Measurements from ENCODE around the gene CPA1. TPM values are rescaled to one million over a fixed set of nuclear protein-coding genes. Genes with fewer than 3 reads are reported as not detected.

The CPA1 gene
- total and polyA plus RNA-seq, 2 of the 13 experiments (the other 11 are each of a cell fraction or from before 2014, with no cell fraction given) = 0.20 to 0.58 TPM

DNA sequence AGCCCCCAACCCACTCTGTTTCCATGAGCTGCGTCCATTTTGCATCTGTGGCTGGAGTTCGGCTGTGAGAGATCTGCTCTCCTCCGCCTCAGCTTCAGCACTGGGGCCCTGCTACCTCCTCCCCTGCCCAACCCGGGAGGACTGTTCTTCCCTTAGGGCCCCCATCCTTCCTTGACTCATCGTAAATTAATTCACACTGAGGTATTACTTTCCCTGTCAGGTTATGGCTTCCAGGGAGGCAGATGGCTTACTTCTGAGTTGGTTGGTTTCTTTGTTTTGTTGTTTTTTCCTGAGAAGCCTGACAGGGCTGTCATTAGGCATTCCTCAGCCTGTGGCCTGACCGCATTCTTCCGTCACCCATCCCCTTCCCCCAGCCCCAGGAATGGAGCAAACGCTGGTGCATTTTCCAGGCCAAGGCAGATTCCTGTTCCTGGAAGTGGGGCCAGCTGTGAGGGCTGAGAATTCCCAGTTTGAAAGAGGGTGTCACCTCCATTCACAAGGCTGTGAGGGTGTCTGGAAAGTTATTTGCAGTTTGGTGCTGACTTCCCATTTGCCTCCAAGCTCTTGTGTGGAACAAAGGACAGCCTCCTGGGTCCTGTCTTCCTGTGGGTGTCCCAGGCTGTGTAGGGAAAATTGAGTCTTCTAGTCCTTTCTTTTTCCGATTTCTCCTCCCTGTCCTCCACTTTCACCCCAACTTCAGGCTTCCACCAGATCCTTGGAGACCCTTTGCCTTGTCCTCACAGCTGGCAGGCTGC, 24.0 kb upstream of the CPA1 start:
- no peaks in the 10 kb centered on the region; the same call in 1 of the 2 replicates for H3K9me3 ChIP-seq (ENCODE audit: low read length)
- no TSS peak for BruUV-seq (replicated peaks)
- ChIA-PET POLR2A (interaction anchor here (1.7 kb wide), 1 partner anchor 13 kb away, joined by 4 read pairs; no protein-coding TSS in a partner anchor), CTCF (ENCODE audit: low intra/inter-chr PET ratio, low total read pairs) (no interaction called here)
- no peak overlapping the region for H3K27ac ChIP-seq (ENCODE audit: extremely low read length, insufficient read depth, low read length)
- DNase-seq (ENCODE audit: low spot score) (peak; percentile 57), FAIRE-seq (no peak), ATAC-seq (peak; percentile 77)
- intact Hi-C loops (cut with micrococcal nuclease; ENCODE audit: unreplicated experiment) = no loop called here
- H3K79me2 ChIP-seq (ENCODE audit: insufficient read depth, low read length) = no peaks in the 10 kb centered on the region
- peaks cover 25% of the 10 kb centered on the region for H3K4me1 ChIP-seq (ENCODE audit: insufficient read depth, low read length)
- H3K36me3 ChIP-seq (replicated peaks in 1 of 2; ENCODE audit: control insufficient read depth in 1 of 2, insufficient read depth in 2 of 2, low read length in 2 of 2) = no peaks in the 10 kb centered on the region
- no peaks in the 10 kb centered on the region for H4K20me1 ChIP-seq (ENCODE audit: insufficient read depth, low read length)
- peak overlapping the region; percentile 77 for H2AFZ ChIP-seq (ENCODE audit: low read length)
- peaks cover 0 to 5% of the 10 kb centered on the region in 2 experiments; a peak in 2 of 5 replicates for H3K27me3 ChIP-seq (ENCODE audit: control insufficient read depth in 1 of 2, insufficient read depth in 2 of 2, low read length in 2 of 2)
- in situ Hi-C loops (cut with HindIII; ENCODE audit: extremely low pct_ligation_motif_present, low pct_unique_long_range_greater_than_20kb) = no loop called here
- H3K9ac ChIP-seq (ENCODE audit: insufficient read depth, low read depth, low read length) = peak overlapping the region; percentile 30; the same call in 1 of the 2 replicates
- peak overlapping the region; percentile 1 to 39 (median 9); a peak in 2 of 6 replicates for H3K4me3 ChIP-seq (replicated peaks in 1 of 3; ENCODE audit: insufficient read depth in 1 of 3, low read depth in 2 of 3, low read length in 3 of 3)
- 16% methylated on average over 9 of the region's 9 CpGs for WGBS (ENCODE audit: low lambda C conversion rate)
- H3K4me2 ChIP-seq (ENCODE audit: low read depth, low read length) = peak overlapping the region; percentile 76
- TF ChIP-seq MIER3 (CRISPR knock-in tag; IDR thresholded peaks at IDR 0.05; ENCODE audit: borderline replicate concordance) = no peak
- TF ChIP-seq WIZ (CRISPR knock-in tag; IDR thresholded peaks at IDR 0.05) = no peak
- TF ChIP-seq, protein P1, sequence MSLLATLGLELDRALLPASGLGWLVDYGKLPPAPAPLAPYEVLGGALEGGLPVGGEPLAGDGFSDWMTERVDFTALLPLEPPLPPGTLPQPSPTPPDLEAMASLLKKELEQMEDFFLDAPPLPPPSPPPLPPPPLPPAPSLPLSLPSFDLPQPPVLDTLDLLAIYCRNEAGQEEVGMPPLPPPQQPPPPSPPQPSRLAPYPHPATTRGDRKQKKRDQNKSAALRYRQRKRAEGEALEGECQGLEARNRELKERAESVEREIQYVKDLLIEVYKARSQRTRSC (CRISPR knock-in tag; IDR thresholded peaks at IDR 0.05; ENCODE audit: low read depth) = no peak
- TF ChIP-seq, protein P2, sequence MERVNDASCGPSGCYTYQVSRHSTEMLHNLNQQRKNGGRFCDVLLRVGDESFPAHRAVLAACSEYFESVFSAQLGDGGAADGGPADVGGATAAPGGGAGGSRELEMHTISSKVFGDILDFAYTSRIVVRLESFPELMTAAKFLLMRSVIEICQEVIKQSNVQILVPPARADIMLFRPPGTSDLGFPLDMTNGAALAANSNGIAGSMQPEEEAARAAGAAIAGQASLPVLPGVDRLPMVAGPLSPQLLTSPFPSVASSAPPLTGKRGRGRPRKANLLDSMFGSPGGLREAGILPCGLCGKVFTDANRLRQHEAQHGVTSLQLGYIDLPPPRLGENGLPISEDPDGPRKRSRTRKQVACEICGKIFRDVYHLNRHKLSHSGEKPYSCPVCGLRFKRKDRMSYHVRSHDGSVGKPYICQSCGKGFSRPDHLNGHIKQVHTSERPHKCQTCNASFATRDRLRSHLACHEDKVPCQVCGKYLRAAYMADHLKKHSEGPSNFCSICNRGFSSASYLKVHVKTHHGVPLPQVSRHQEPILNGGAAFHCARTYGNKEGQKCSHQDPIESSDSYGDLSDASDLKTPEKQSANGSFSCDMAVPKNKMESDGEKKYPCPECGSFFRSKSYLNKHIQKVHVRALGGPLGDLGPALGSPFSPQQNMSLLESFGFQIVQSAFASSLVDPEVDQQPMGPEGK (CRISPR knock-in tag; IDR thresholded peaks at IDR 0.05) = 0 out of 2 replicates have a peak, but pooled peaks have one; percentile 5
- TF ChIP-seq, protein P3, sequence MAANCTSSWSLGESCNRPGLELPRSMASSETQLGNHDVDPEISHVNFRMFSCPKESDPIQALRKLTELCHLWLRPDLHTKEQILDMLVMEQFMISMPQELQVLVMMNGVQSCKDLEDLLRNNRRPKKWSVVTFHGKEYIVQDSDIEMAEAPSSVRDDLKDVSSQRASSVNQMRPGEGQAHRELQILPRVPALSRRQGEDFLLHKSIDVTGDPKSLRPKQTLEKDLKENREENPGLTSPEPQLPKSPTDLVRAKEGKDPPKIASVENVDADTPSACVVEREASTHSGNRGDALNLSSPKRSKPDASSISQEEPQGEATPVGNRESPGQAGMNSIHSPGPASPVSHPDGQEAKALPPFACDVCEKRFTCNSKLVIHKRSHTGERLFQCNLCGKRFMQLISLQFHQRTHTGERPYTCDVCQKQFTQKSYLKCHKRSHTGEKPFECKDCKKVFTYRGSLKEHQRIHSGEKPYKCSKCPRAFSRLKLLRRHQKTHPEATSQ (CRISPR knock-in tag; IDR thresholded peaks at IDR 0.05; ENCODE audit: borderline replicate concordance) = no peak
- TF ChIP-seq, protein P4, sequence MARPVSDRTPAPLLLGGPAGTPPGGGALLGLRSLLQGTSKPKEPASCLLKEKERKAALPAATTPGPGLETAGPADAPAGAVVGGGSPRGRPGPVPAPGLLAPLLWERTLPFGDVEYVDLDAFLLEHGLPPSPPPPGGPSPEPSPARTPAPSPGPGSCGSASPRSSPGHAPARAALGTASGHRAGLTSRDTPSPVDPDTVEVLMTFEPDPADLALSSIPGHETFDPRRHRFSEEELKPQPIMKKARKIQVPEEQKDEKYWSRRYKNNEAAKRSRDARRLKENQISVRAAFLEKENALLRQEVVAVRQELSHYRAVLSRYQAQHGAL (CRISPR knock-in tag; IDR thresholded peaks at IDR 0.05; ENCODE audit: not compliant biosample characterization) = no peak
- TF ChIP-seq SMARCE1 (IDR thresholded peaks at IDR 0.05; ENCODE audit: borderline replicate concordance) = no peak
- no peak for TF ChIP-seq HOXA5 (CRISPR knock-in tag; IDR thresholded peaks at IDR 0.05)
- no peak for TF ChIP-seq CENPX (CRISPR knock-in tag; IDR thresholded peaks at IDR 0.05)
- TF ChIP-seq, protein P5, sequence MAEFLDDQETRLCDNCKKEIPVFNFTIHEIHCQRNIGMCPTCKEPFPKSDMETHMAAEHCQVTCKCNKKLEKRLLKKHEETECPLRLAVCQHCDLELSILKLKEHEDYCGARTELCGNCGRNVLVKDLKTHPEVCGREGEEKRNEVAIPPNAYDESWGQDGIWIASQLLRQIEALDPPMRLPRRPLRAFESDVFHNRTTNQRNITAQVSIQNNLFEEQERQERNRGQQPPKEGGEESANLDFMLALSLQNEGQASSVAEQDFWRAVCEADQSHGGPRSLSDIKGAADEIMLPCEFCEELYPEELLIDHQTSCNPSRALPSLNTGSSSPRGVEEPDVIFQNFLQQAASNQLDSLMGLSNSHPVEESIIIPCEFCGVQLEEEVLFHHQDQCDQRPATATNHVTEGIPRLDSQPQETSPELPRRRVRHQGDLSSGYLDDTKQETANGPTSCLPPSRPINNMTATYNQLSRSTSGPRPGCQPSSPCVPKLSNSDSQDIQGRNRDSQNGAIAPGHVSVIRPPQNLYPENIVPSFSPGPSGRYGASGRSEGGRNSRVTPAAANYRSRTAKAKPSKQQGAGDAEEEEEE (CRISPR knock-in tag; IDR thresholded peaks at IDR 0.05; ENCODE audit: borderline replicate concordance) = no peak
- TF ChIP-seq BRCA1 (CRISPR knock-in tag; IDR thresholded peaks at IDR 0.05) = no peak
- TF ChIP-seq, protein P6, sequence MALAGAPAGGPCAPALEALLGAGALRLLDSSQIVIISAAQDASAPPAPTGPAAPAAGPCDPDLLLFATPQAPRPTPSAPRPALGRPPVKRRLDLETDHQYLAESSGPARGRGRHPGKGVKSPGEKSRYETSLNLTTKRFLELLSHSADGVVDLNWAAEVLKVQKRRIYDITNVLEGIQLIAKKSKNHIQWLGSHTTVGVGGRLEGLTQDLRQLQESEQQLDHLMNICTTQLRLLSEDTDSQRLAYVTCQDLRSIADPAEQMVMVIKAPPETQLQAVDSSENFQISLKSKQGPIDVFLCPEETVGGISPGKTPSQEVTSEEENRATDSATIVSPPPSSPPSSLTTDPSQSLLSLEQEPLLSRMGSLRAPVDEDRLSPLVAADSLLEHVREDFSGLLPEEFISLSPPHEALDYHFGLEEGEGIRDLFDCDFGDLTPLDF (CRISPR knock-in tag; IDR thresholded peaks at IDR 0.05) = no peak
- no peak for TF ChIP-seq ZNF546 (CRISPR knock-in tag; conservative IDR thresholded peaks at IDR 0.05)
- peak; percentile 6; the same call in 1 of the 2 replicates for TF ChIP-seq FOSL2 (CRISPR knock-in tag; IDR thresholded peaks at IDR 0.05)
- TF ChIP-seq MEIS1 (CRISPR knock-in tag; IDR thresholded peaks at IDR 0.05; ENCODE audit: borderline replicate concordance) = no peak
